Measurements from ENCODE around the gene TMPRSS3.

TMPRSS3 gene

DNA sequence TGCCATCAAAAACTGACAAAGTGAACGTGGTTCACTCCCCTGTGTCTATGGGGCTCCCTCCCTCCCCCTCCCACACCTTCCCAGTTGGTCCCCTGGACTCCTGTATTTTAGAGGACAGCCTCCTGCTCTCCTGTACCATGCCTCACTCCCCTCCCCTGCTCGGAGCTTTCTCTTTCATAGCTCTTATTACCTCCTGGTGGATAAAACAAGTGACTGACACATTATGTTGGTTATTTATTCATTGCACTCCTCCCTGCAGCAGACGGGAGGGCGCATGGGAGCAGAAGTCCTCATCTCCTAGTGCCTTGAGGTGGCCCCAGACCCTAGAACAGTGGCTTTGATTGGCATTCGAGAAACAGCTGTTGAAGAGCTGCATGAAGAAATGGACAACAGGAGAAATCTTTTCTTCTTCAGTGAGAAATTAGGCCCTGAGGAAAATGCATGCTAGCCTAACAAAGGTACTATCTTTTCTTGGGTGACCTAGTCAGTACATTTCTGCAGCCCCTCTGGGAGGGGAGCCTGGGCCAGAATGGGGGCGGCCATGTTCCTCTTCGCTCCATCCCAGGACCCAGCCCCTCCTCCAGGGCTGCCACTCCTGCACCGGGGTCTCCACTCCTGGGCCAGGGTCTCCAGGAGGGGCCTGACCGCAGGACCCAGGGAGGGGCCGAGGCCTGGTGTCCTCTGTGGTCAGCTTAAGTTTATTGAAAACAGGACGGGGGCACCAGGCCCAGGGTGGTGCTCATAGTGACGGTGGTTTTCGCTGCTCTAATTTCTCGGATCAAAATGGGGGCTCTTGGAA lies 28.3 kb downstream of the TMPRSS3 start:
- no peak for DNase-seq

GRCh38 chr21:42366292-42367010 lies 29.4 kb downstream of the TMPRSS3 start, which contains the start of gene TFF1:
Gene TFF1 (minus strand): TSS chr21:42366535. CDS start chr21:42366495, 40 bp downstream.
- no peak for DNase-seq

DNA sequence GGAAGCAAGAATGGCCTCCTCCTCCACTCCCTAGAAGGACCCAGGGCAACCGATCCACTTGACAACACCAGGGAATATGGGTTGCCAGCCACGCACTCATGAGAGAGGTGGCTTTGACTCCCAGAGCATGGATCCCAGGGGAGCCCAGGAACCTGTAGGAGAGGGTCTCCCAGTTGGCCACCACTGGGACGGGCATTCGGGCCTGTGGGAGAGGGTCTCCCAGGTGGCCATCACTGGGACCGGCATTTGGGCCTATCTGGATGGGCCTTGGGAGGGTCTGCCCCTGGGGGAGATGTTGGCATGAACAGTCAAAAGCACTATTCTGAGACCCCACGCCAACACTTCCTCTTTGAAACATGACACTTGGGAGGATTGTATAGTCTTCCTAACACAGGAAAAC lies 30.1 kb downstream of the TMPRSS3 start:
- DNase-seq: no peak

GRCh38 chr21:42364304-42364865 lies 31.5 kb downstream of the TMPRSS3 start:
- DNase-seq: no peak

DNA sequence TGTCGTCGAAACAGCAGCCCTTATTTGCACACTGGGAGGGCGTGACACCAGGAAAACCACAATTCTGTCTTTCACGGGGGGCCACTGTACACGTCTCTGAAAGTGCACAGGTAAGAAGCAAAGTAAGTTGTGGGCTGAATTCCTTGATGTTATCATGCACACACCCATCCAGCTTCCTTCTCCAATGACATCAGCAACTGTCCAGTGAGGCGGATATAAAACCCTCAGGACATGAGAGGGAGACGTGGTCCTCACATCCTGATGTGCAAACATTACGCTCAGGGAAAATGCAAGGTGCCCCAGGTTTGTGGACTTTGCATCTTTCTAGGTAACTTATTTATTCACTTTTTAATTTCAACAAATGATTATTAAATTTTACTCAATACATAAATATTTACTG lies 32.5 kb downstream of the TMPRSS3 start:
- no peak for DNase-seq

DNA sequence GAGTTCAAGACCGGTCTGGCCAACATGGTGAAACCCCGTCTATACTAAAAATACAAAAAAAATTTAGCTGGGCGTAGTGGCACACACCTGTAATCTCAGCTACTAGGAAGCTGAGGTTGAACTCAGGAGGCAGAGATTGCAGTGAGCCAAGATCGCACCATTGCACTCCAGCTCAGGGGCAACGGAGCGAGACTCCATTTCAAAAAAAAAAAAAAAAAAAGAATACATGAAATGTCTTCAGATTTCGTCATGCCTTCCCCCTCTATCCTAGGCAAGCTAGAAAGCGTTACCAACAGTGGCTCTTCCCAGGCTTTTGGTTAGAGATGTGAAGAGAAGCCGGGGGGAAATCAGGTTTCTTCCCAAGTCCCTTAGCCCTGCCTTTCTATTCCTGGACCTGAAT lies 33.2 kb downstream of the TMPRSS3 start:
- no peak for DNase-seq

- no peak for DNase-seq
These were observed 33.7 kb downstream of the TMPRSS3 start for GRCh38 chr21:42362198-42362597.

DNA sequence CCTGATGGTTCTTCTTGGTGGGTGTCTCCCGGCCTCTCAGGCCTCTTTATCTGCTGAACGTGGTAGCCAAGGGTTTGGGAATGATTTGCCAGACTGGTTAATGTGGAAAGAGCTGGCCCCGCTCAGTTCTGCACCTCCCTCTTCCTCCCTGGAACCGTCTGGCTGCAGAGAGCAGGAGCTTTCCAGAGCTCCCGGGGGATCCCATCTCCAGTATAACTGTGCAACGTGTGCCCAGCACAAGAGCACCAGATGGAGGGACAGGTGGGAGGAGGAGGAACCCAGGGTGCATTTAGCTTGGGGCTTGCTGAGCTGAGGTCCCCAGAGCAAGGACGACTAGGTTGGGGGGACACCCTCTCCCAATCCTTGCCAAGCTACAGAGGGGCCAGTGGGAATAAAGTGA lies 34.6 kb downstream of the TMPRSS3 start:
- no peak for DNase-seq

DNA sequence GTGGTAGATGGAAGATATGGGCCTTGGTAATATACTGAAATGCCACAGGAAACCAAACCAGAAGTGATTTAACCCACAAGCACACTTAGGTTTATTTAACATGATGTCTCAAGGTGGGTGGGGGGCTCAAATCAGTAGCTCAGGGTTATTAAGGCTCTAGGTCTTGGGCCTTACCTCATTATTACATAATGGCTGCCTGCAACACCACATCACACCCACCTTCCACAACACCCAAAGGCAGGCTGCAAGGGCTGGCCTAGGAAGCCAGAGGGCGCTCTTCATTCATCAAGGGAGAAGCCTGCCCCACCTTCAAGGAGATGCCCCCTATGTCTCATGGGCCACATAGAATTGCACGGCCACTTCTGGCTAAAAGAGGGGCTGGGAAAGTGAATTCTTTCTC lies 35.5 kb downstream of the TMPRSS3 start:
- no peak for DNase-seq

- no peak for DNase-seq
These were observed 36.9 kb downstream of the TMPRSS3 start for GRCh38 chr21:42358937-42359336.

GRCh38 chr21:42358261-42358660 lies 37.6 kb downstream of the TMPRSS3 start:
- DNase-seq: no peak

GRCh38 chr21:42357307-42357706 lies 38.5 kb downstream of the TMPRSS3 start:
- no peak for DNase-seq

DNA sequence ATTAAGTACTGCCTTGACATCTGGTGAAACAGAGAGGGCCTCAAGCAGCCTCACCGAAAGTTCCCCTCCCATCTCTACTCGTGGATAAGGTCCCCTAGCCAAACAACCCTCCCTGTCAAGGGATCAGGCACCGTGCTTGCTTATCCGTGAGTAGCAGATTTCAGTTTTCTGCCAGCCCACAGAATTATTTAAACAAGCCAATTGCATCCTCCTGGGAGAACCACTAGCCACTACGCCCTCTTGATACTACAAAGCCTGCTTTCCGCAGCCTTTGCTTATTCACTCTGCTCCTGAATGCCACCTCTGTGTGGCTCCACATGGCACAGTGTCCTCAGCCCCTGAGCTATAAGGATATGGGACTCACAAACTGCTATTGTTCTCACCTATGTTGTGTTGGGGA lies 39.2 kb downstream of the TMPRSS3 start:
- DNase-seq: no peak

DNA sequence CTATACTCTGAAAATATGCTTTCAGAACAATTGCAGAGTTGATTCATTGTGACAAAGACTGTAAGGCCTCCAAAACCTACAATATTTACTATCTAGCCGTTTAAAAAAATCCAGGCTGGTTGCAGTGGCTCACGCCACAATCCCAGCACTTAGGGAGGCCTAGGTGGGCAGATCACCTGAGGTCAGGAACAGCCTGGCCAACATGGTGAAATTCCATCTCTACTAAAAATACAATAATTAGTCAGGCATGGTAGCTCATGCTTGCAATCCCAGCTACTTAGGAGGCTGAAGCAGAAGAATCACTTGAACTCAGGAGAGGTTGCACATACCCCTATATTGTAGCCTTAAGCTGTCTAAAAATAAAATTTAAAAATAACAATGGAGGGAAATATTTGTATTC lies 39.8 kb downstream of the TMPRSS3 start:
- no peak for DNase-seq

- DNase-seq: no peak
These were observed 42.2 kb downstream of the TMPRSS3 start for GRCh38 chr21:42353623-42354022.

GRCh38 chr21:42352441-42353095 lies 43.3 kb downstream of the TMPRSS3 start:
- no peak for DNase-seq

GRCh38 chr21:42351626-42352440 lies 44.0 kb downstream of the TMPRSS3 start:
- DNase-seq: no peak

DNA sequence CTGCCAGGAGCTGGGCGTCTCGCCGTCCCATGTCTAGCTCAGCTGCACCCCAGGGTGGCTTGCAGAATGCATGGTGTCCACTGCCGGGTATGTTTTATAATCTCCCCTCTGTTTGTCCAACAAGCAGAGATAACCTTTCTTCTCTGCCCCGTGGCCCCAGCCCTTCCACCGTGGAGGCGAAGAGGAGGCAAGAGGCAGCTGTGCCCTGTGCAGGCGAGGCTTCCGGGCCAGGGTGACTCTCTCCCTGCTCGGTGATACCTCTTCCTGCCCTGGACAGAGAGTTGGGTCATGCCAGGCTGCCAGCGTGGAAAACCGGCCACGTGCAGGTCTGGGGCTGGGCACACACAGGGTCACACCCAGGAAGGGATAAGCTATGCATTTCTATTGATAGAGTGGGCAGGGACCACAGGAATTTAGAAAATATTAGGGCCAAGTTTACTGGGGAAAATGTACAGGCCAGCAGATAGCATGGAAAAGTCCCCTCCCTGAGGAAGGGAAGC lies 44.9 kb downstream of the TMPRSS3 start, which contains the start of gene TFF2:
Gene TFF2, minus strand, starts transcription at position 68 of the 500 bp plus-strand sequence. Its CDS starts 37 bp downstream, at position 31.
- no peak for DNase-seq

DNA sequence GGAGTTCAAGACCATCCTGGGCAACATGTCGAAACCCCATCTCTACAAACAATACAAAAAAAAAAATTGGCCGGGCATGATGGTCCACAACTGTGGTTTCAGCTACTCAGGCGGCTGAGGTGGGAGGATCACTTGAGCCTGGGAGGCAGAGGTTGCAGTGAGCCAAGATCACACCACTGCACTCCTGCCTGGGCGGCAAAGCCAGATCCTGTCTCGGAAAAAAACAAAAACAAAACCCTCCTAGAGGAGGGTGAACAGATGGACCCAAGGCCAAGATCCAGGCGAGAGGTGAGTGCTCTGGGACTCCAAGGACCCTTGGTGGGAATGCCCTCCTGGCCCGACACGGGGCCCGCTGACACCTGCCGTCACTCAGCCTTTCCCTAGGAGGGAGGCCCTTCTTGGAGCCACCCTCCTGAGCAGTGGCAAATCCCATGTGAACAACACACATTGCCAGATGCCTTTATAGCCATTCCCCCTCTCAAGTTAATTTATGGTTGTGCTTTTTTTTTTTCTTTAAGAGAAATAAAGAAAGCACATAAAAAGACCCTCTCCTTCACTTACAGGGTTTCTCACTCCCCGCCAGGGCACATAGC lies 45.4 kb downstream of the TMPRSS3 start:
- no peak for DNase-seq

GRCh38 chr21:42349420-42350317 lies 46.2 kb downstream of the TMPRSS3 start:
- no peak for DNase-seq

GRCh38 chr21:42348762-42349161 lies 47.1 kb downstream of the TMPRSS3 start:
- DNase-seq: no peak
